Transverse colon (tissue), 4 donors: ENCODE results near the gene MSLN. TPM values are rescaled to one million over a fixed set of nuclear protein-coding genes. Genes with fewer than 3 reads are reported as not detected.

Experiments used
- DNase-seq: peaks from one replicate; pipeline ENCODE4 v3.0.0-alpha.2; 2019
- H3K27ac ChIP-seq, 4 donors: fragments of 200-600 bp; sonication (generic); 2 replicates each; pipeline ENCODE4 v1.5.1; 2016 to 2018; ENCODE audit warnings: inconsistent platforms in 4 of 4
- H3K27me3 ChIP-seq: fragments of 200-600 bp; sonication (generic); 2 replicates; pipeline ENCODE4 v1.5.1; 2017; ENCODE audit warnings: inconsistent platforms
- H3K36me3 ChIP-seq, 4 donors: fragments of 200-600 bp; sonication (generic); 2 replicates each; pipeline ENCODE4 v1.5.1; 2017 to 2019; ENCODE audit warnings: inconsistent platforms in 4 of 4
- H3K4me1 ChIP-seq, 4 donors: fragments of 200-600 bp; sonication (generic); 2 replicates each; pipeline ENCODE4 v1.5.1; 2017 to 2020; ENCODE audit warnings: inconsistent platforms in 4 of 4
- H3K4me3 ChIP-seq, 4 donors: fragments of 200-600 bp; sonication (generic); 1 replicate in 1 of 4; 2 replicates in 3 of 4; pipeline versions ENCODE4 v1.5.1 to v1.6.1; 2017 to 2019; ENCODE audit warnings: inconsistent platforms in 4 of 4
- H3K9me3 ChIP-seq, 2 donors: fragments of 200-600 bp; sonication (generic); 2 replicates each; pipeline ENCODE4 v1.5.1; 2017 to 2019; ENCODE audit warnings: inconsistent platforms in 2 of 2
- CTCF ChIP-seq, 5 experiments: fragments of 200-600 bp in 3 of 5; fragments of 450-650 bp in 2 of 5; sonication (generic) in 3 of 5; IDR thresholded peaks; 1 replicate in 2 of 5; 2 replicates in 3 of 5; pipeline ENCODE4 v1.5.1; 2016 to 2017; ENCODE audit warnings: antibody characterized with exemption in 5 of 5, inconsistent platforms in 3 of 5, mild to moderate bottlenecking in 2 of 5, moderate library complexity in 1 of 5
- EP300 ChIP-seq: sonication (generic); formaldehyde crosslinking; IDR thresholded peaks from one replicate; pipeline ENCODE4 v1.6.1; 2017; ENCODE audit warnings: antibody characterized with exemption, low read depth
- POLR2A ChIP-seq: fragments of 450-650 bp; IDR thresholded peaks from one replicate; pipeline ENCODE4 v1.6.1; 2016; ENCODE audit warnings: antibody characterized with exemption, mild to moderate bottlenecking, moderate library complexity
- POLR2AphosphoS5 ChIP-seq, 3 donors: sonication (generic); formaldehyde crosslinking; IDR thresholded peaks; one replicate each; pipeline ENCODE4 v1.6.1; 2016; ENCODE audit warnings: antibody characterized with exemption in 3 of 3
- WGBS, 2 donors: methylation state at CpG; one replicate each; pipeline ENCODE4 v1.1.5; 2018; ENCODE audit warnings: low coverage in 1 of 2; 5-methylcytosine and 5-hydroxymethylcytosine counted together
- in situ Hi-C, 4 donors: fragments of 200-750 bp; cut with MboI; loops; one replicate each; pipeline versions ENCODE4 v1.15.0 to v1.15.1; 2017; ENCODE audit warnings: low sequenced_read_pairs in 3 of 4, low pct_ligation_motif_present in 1 of 4, low pct_unique_long_range_greater_than_20kb in 1 of 4
- intact Hi-C: fragments of 100-400 bp; cut with DNase I; formaldehyde crosslinking; loops from one replicate; pipeline ENCODE4 v1.15.1; 2023; ENCODE audit warnings: low total_unique reads
- total RNA-seq, 4 donors: library from RNA; depleted of rRNA; stranded (reverse); fragments of >200 nt; gene quantifications; one replicate each; pipeline ENCODE4 v1.1.0, GENCODE V29; 2016

The MSLN gene
- 10 to 100 TPM in 2 of 4 donors, 1 to 10 TPM in 1, not detected in 1; 4.9 to 21.2 (median 10.3) TPM for total RNA-seq

- Histone ChIP-seq H3K27ac (no peak within 1 kb of the TSS), H3K4me1 (no peaks in the 10 kb centered on the region), H3K4me3 (no peak within 1 kb of the TSS), H3K9me3 (no peaks in the 10 kb centered on the region), H3K36me3 (no peaks in the 10 kb centered on the region), H3K27me3 (peaks cover 50% of the 10 kb centered on the region)
- DNase-seq: no peak
- intact Hi-C loops: no loop called here
- no peak for TF ChIP-seq CTCF (IDR thresholded peaks at IDR 0.05)
- TF ChIP-seq POLR2AphosphoS5 (IDR thresholded peaks at IDR 0.05): no peak
- no peak for TF ChIP-seq EP300
- TF ChIP-seq POLR2A: no peak
- in situ Hi-C loops: no loop called here
- 32% methylated on average over 28 of the region's 37 CpGs; no CpG with 5 or more reads in 1 of the 2 donors for WGBS, 2 donors
These were observed at the start of gene MSLN for GRCh38 chr16:760545-761343. TSS of gene MSLN (plus strand) at chr16:760734. CDS start at chr16:762681, 1,947 bp downstream.

- H3K27ac ChIP-seq: no peak overlapping the region
- DNase-seq: no peak
- no peaks in the 10 kb centered on the region for H3K36me3 ChIP-seq
- TF ChIP-seq POLR2A (no peak), POLR2AphosphoS5 (IDR thresholded peaks at IDR 0.05) (no peak), EP300 (no peak), CTCF (IDR thresholded peaks at IDR 0.05) (no peak)
- intact Hi-C loops (loop anchor here (5.0 kb wide), 1 partner anchor 76 kb away; the partner anchor contains the start of genes CHTF18 and RPUSD1), in situ Hi-C loops (loop anchor here in 2 of 4 donors (5.0 to 10.0 kb wide), 2 partner anchors 74 to 76 kb away; partner anchors contain the start of genes CHTF18 (in 2 of the 2) and RPUSD1 (in 2 of the 2))
- WGBS, 2 donors: 0 to 62% methylated on average over 1 to 12 of the region's 12 CpGs
- H3K9me3 ChIP-seq: no peaks in the 10 kb centered on the region
- peaks cover 3 to 23% (median 17%) of the 10 kb centered on the region in 4 donors for H3K4me1 ChIP-seq
- H3K4me3 ChIP-seq: no peak overlapping the region
- peaks cover 80% of the 10 kb centered on the region for H3K27me3 ChIP-seq
These were observed 49.5 kb upstream of the MSLN start for GRCh38 chr16:711084-711483.

GRCh38 chr16:711548-712320, 48.8 kb upstream of the MSLN start:
- Histone ChIP-seq H3K27ac (no peak overlapping the region), H3K9me3 (no peaks in the 10 kb centered on the region), H3K4me1 (peaks cover 10 to 26% (median 20%) of the 10 kb centered on the region in 4 donors), H3K36me3 (no peaks in the 10 kb centered on the region), H3K27me3 (peaks cover 80% of the 10 kb centered on the region), H3K4me3 (no peak overlapping the region)
- in situ Hi-C loops: loop anchor here in 2 of 4 donors (5.0 to 10.0 kb wide), 2 partner anchors 73 to 76 kb away; partner anchors contain the start of genes CHTF18 (in 2 of the 2) and RPUSD1 (in 2 of the 2)
- intact Hi-C loops: loop anchor here (2.0 to 5.0 kb wide), 2 partner anchors 29 to 76 kb away; partner anchors contain the start of genes CHTF18, CIAO3 and RPUSD1
- no peak for TF ChIP-seq POLR2A
- no peak for TF ChIP-seq POLR2AphosphoS5 (IDR thresholded peaks at IDR 0.05)
- TF ChIP-seq CTCF (IDR thresholded peaks at IDR 0.05): peak; percentile 92 to 94 (median 93)
- TF ChIP-seq EP300: no peak
- 10 to 24% methylated on average over 4 to 25 of the region's 25 CpGs for WGBS, 2 donors
- DNase-seq: peak; percentile 85
